GM21786 (cell line): ENCODE results near the gene SACM1L.
"Not testable (repeated sequence)": the region's sequence is repeated elsewhere in the genome, so short reads cannot be mapped to it uniquely, and the experiment has no call there.

Experiments
- ATAC-seq: cut with Tn5 transposase; IDR thresholded peaks from one replicate; pipeline ENCODE4 v1.9.1; 2021; ENCODE audit not compliant: unreplicated experiment

Gene SACM1L

DNA sequence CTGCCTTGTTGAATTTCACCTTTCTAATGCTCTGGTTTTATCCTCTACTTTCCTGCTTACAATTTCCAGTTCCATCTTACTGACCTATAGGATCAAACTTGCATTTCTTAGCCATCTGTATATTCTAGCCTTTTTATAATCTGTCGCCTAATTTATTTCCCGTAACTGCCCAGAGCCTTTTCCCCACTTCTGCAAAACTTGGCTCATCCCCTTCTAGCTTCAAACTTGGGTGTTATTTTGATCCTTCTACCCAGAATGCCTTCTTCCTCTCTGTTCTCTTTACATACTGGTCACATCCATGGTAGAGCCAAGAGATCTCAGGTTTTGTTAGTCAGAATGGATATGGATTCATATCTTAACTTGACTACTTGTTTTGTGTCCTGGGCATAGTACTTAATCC is 2.6 kb downstream of the SACM1L start:
- ATAC-seq = no peak

DNA sequence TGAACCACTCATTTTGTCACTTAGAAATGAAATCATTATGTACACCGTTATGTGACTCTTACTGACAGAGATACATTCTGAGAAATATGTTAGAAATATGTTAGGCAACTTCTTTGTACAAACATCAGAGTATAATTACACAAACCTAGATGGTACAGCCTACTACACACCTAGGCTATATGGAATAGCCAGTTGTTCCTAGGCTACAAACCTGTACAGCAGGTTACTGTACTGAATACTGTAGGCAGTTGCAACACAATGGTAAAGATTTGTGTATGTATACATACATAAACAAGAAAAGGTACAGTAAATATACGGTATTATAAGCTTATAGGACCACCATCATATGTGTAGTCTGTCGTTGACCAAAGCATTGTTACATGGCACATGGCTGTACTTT is 3.7 kb downstream of the SACM1L start:
- no peak for ATAC-seq

DNA sequence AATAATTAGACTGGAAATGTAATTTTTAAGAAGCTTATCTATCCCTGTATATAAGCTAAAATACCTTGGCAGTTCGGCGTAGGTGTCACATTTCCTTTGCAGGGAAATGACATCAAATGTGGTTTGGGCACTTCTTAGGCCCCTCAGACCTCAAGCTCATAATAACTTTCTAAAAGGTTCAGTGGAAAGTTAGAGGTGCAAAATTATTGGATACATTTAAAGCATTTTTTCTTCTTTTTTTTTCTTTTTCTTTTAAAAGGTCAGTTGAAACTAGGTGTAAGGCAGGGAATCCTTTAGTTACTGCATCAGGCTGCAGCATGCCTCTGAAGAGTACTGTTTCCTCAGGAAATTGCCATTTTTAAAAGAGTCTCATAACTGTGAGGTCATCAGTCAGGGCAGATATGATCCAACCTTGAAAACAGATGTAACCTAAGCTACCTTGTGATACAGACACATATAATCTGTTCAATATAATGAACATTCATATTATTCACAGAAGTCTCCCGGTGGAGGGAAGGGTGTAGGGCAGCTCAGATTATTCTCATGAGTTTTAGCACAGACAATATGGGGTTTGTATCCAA is 4.8 kb downstream of the SACM1L start:
- no peak for ATAC-seq

DNA sequence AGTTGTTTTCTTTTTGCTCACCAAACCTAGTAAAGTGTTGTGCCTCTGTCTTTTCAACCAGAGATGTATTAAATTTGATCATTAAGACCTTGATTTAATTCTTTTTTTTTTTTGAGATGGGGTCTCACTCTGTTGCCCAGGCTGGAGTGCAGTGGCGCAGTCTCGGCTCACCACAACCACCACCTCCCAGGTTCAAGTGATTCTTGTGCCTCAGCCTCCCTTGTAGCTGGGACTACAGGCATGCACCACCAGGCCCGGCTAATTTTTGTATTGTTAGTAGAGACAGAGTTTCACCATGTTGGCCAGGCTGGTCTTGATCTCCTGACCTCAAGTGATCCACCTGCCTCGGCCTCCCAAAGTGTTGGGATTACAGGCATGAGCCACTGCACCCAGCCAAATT is 6.0 kb downstream of the SACM1L start:
- ATAC-seq = not testable (repeated sequence)

DNA sequence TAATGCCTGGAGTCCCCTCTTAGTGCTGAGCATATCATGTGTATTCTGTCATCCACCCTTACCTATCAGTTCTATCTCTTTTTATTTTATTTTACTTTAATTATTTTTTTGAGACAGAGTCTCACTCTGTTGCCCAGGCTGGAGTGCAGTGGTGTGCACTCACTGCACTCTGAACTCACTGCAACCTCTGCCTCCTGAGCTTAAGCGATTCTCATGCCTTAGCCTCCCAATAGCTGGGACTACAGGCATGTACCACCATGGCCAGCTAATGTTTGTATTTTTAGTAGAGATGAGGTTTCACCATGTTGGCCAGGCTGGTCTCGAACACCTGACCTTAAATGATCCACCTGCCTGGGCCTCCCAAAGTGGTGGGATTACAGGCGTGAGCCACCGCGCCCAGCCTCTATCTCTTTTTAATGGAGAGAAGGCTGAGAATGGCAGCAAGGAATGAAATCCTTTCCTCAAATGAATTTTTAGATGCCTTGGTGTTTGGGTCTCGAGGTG is 11.4 kb downstream of the SACM1L start:
- ATAC-seq = no peak

DNA sequence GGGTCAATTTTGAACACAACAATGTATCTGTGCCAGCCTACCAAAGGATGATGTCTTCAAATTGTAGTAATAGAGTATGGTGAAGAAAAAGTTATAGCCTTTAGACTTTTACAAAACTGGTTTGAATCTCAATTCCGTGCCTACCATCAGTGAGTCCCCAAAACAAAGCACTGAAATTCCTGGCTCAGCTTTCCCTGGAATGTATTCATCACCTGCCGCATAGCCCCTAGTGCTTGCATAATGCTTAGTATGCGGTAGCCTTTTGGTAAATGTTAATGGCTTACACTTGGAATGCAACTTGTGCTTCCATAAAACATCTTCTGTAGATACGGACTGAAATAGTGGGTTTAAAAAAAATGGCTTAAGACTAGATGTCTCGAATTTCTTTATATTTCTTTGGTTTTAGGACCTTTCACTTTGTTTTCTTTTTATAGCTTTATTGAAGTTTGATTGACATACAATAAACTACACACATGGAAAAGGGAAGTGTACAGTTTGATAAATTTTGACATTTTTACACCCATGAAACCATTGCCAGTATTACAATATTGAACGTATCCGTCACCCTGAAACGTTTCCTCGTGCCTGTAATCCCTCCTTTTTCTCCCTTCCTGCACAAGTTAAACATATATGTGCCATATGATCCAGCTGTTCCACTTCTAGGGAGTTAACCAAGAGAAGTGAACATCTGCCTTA is 12.1 kb downstream of the SACM1L start:
- ATAC-seq = no peak

DNA sequence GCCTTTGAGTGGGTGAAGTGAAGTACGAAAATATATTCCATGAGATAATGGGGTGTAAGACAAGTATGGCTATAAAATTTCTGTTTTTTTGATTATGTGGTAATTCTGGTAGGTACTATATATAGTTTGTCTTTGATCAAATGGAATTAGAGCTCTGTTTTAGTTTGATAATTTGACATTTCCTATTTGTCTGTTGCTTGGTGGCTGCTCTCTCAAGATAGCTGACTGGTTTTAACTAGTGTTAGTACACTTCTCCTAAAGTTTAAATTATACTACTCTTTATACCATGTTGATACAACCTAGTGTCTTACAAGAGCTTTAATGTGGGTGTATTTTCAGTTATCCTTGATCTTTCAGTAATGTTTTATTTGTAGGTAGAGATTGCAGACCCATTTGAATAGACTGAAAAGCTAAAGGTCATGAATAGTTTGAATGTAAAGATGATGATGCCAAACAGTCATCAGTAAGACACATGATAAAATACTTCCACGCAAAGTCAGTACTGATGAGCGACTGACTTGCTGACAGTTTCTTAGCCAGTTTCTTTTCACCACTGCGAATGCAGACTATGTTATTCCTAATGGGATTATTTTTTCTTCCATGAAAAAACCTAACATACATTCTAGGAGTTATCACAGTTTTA is 15.2 kb downstream of the SACM1L start:
- no peak for ATAC-seq

DNA sequence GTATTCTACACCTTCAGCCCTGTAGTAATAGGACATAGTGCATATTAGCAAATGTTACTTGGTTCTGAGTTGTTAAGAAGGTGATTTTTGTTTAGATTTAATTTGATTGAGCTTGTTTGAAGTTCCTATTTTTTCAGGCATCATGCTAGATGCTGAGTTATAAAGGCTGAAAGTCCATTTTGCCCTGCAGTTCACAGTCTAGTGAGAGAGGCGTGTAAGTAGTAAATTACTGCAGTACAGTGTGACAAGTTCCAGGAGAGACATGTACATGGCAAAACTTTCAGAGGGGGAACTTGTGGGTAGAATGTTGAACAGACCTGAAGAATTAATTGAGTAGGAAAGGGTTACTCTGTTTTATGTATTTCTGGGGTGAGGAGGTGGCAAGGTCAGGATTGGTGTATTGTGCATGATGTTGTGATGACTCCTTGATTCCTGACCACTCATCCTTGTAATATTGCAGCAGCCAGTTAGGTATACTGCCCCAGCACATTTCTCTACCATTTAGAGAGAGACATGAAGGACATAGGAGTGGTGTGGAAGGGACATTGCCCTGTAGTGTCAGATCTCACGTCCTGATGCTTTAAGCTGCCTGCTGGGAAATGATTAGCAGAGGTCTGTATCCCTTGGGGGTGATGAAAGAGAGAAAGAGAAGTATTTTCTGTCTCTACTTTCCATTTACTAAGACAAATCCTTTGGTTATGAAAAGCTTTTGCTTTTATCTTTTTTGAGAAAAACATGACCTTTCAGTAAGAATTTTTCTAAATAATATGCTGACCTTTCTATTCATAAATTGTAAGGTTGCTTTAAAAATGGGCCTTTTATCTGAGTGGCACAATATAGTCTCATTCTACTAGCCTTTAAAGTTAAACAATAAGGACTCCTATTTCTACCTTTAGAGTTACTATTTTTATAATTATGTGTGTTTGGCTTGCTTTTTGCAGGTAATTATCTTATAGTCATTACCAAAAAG is 16.9 kb downstream of the SACM1L start:
- no peak for ATAC-seq

DNA sequence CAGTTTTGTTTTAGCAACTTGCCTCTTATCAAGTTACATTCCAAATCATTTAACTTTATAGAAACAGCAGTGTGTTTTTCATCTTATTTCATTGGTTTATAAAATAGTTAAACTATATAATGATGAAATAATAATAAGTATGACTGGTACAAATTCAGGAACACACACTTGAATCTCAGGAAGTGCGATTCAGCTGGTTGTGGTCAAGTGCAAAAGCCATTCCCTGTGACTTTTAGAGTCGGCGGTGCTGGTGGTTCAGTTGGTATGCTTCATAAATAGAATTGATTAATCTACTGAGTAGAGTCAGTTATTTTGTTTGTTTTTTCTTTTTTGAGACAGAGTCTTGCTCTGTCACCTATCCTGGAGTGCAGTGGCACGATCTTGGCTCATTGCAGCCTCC is 22.7 kb downstream of the SACM1L start:
- no peak for ATAC-seq

DNA sequence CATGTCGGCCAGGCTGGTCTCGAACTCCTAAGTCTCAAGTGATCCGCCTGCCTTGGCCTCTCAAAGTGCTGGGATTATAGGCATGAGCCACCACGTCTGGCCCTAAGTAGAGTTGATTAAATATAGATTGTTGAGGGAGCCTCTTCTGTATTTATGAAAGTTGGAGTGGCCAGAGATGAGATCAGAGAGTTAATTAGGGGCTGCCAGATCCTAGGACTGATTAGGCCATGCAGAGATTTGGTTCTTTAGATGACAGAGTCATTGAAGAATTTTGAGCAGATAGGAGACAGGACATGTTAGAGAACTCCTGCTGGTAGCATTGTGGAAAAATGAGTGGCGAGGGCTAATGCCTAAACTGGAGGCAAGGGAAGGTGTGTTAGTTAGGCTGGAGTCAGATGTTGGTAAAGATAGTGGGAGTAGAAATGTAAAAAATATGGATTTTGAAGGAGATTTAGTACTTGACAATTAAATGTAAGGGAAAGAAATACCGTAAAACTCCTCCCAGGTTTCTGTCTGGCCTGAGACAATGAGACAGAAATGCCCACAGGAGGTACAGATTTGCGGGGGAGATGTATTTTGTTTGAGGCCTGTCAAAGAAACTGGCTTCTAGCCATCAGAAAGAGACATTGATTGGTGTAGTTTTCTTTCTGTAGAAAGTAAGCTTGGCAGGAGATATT is 23.4 kb downstream of the SACM1L start:
- no peak for ATAC-seq

DNA sequence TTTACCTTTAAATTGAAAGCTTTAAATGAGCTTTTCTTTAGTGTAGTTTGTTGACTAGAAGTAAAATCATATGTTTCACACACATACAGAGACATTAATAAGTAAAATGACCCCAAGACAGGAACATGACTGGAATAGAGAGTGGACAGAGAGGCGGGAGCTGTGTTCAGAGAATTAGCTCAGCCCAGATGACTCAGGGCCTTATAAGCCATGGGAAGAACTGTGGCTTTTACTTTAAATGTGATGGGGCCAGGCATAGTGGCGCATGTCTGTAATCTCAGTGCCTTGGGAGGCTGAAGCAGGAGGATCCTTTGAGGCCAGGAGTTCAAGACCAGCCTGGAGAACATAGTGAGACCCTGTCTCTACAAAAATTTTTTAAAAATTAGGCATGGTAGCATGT is 26.7 kb downstream of the SACM1L start:
- ATAC-seq = no peak

DNA sequence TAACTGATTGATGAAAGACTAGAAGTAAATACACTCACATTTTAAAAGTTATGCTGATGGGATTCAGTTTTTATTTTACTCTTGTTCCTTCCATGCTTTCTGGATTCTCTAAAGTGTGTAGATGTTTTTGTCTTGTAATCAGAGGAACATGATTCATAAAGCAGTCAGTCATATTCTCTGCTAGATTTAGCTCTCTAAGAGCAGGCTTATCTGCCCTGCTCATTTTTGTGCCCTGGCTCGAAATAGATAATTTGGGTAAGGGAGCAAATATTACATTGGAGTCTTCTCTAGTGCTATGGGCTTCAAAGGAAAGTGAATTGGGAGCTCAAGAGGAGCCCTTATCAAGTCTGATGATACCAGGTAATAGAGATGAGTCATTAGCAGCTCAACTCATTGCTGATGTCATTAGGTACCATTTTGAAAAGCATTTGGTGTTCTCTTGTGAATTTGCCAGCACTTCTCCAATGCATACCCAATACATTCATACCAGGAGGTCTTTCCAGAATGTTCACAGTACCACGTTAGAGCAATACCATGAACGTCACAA is 27.7 kb downstream of the SACM1L start:
- no peak for ATAC-seq

DNA sequence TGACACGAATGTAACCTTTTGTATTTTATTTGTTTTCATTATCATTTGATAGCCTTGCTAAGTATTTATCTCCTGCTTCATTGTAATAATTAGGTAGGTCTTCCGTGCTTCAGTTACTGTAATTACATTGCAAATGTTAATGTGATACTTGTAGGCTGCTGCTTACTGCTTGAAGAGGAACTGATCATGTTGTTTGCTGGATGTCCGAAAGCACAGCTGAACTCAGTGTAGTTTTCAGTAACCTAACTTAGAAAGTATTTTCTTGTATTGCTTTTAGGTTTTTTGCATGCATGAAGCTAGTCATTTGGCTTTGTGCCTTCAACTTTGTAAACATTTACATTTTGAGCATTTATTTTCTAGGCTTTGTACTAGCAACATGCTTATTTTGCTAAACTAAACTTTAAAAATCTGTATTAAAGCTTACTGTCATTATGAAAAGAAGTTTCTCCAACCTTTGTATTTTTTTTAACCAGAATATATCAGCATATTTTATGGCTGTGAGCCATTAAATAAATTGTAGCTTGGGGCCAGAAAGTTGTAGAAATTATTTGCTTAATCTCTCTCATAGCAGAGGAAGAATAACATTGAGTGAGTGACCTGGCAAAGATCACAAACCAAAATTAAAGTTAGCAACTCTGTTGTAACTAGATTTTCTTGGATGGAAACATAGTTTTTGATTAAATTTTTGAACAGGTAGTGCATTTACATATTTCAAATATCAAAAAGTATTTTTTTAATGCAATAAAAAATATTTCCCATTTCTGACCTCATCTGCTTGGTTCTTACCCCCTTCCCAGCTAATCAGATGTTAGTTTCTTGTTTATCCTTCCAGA is 30.7 kb downstream of the SACM1L start:
- no peak for ATAC-seq

DNA sequence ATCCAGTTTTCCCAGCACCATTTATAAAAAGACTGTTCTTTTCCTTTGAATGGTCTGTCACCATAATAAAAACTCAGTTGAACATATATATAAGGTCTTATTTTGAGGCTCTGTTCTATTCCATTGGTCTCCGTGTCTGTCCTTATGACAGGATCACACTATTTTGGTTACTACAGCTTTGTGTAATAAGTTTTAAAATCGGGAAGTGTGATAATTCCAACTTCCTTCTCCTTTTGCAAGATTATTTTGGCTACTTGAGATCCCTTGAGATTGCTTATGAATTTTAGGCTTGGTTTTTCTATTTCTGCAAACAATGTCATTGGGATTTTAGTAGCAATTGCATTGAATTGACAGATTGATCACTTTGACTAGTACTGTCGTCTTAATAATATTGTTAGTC is 35.7 kb downstream of the SACM1L start:
- ATAC-seq = no peak

DNA sequence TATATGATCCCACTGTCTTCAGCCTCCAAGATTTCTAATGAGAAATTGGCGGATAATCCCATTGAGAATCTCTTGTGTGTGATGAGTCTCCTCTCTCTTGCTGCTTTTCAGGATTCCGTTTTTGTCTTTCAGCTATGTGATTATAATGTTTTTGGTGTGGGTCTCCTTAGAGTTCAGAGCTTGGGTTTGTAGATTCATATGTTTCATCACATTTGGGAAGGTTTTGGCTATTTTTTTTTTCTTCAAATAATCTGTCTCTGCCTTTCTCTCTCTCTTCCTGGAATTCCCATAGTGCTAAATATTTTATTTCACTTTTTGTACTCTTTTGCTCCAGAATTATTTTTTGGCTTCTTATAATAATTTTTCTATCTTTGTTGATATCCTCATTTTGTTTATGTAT is 40.4 kb downstream of the SACM1L start:
- no peak for ATAC-seq

DNA sequence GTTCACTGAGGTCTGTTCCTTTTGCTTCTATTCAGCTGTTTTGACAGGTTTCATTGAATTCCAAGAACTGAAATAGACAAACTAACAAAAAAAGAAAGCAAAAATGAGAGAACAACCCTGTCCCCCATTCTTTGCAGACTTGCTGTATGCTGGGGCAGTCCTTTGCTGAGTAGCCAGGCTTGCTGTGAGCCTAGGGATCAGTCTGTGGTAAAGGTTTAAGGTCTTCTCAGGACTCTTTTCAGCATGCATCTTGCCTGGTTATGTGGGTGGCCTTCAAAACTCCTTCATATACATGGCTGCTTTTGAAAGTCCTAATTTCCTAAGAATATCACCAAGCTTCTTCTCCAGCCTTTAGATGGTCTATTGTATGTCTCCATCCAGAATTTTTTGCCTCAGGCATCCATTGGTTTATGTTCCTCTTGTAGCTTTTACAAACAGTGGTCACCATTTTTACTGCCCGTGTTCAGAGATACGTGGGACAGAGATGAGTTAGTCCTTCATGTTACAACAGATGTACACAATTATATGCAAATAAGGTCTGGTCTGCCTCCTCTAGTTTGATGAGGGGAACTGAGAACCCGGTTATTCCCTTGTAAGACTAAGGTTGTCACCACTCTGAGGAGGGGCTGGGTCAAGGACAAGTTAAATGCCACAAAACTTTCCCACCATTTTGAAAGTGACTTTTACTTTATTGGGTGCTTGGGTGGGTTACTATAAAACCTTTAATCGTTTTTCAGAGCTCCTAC is 41.4 kb downstream of the SACM1L start:
- ATAC-seq = no peak

DNA sequence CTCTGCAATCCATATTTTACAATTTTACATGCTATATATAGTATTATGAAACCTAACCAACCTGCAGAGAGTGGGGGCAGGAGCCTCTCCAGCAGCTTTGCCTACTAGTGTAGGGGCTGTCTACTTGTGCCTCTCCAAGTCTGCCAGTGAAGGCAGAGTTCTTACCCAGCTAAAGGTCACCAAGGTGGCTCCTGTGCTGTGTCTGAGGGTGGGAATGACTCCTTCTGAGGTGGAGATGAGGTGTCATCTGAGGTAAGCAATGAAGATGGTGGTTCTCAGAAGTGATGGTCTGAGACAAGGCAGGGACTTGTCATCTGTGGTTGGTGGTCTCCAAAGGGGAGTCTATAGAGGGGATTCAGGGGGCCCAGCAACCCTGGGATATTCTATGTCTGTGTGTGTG is 47.5 kb downstream of the SACM1L start:
- ATAC-seq = no peak

DNA sequence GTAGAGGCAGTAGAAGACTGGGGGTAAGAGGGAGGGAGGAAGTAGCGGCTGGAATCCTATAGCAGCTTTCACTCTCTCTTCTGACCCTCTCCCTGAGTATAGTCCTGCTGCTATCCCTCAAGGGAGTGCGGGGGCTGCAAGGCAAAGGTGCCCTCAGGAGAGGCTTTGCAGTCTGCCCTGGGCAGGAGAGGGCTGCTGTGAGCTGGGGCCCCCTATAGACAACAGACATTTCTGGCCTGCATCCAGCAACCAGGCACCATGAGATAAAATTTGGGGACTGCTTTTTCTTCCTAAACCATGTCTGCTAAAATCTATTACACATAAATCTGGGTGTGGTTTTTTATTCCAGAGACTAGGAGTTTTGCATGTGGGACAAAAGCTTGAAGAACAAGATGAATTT is 48.0 kb downstream of the SACM1L start:
- no peak for ATAC-seq

DNA sequence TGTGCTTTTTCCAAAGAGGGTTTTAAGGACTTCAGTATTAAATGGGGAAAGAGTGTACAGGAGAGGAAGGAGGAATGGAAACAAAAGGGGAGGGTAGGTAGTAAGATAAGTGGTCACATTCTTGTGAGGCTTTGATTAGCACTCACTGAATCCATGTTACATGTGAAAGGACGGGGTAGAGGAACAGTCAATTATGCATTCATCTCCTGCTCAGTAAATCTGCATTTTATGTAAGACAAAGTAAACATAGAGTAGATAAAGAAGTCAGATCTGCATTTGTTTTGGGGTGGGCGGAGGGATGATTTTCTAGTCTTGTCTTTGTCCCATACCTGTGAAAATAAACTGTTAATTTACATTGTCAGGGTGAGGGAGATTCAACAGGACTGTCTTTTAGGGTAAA is 50.8 kb downstream of the SACM1L start:
- ATAC-seq = no peak
